Psoas muscle (tissue), 8 donors: ENCODE measurements around the gene FAM174A. TPM values are rescaled to one million over a fixed set of nuclear protein-coding genes. Genes with fewer than 3 reads are reported as not detected.

Experiments
- ATAC-seq, 4 donors: fragments of 200-7000 bp; cut with Tn5 transposase; one replicate each; pipeline ENCODE4 v1.9.1; 2020; ENCODE audit warnings: moderate library complexity in 3 of 4, mild to moderate bottlenecking in 2 of 4
- DNase-seq, 2 donors: peaks; one replicate each; pipeline ENCODE4 v3.0.0-alpha.2; 2020
- H3K27ac ChIP-seq: fragments of 200-600 bp; one replicate; pipeline ENCODE4 v1.8.0; 2022
- H3K27me3 ChIP-seq, 3 donors: fragments of 200-600 bp in 1 of 3; one replicate each; pipeline versions ENCODE4 v1.6.1 to v1.8.0; 2013 to 2022; ENCODE audit warnings: low read length in 2 of 3, mild to moderate bottlenecking in 2 of 3, moderate library complexity in 1 of 3; ENCODE audit not compliant: insufficient read depth in 3 of 3
- H3K36me3 ChIP-seq, 2 donors: fragments of 200-600 bp in 1 of 2; one replicate each; pipeline versions ENCODE4 v1.6.1 to v1.8.0; 2013 to 2022; ENCODE audit warnings: low read depth in 1 of 2, mild to moderate bottlenecking in 1 of 2, moderate library complexity in 1 of 2; ENCODE audit not compliant: insufficient read depth in 1 of 2
- H3K4me1 ChIP-seq: fragments of 200-600 bp; one replicate; pipeline ENCODE4 v1.8.0; 2022
- H3K4me3 ChIP-seq: fragments of 200-600 bp; one replicate; pipeline ENCODE4 v1.8.0; 2022; ENCODE audit warnings: mild to moderate bottlenecking
- H3K9me3 ChIP-seq: fragments of 200-600 bp; one replicate; pipeline ENCODE4 v1.8.0; 2022
- WGBS, 3 donors: extraction: QIAGEN DNeasy Blood & Tissue Kit; methylation state at CpG; one replicate each; pipeline versions ENCODE4 v1.1.6 to v1.1.7; 2013; 5-methylcytosine and 5-hydroxymethylcytosine counted together
- intact Hi-C, 2 donors: fragments of 100-400 bp; cut with DNase I; formaldehyde crosslinking; loops; one replicate each; pipeline versions ENCODE4 v1.11.0 to v1.14.2; 2022
- polyA plus RNA-seq, 3 donors: library from polyadenylated mRNA; stranded (reverse); fragments of 200-250 nt; gene quantifications; one replicate each; pipeline ENCODE4 v1.2.3, GENCODE V29; 2013
- total RNA-seq, 4 donors: library from RNA; stranded (reverse); fragmentation: NEBNext Ultra II Directional in 2 of 4; extraction: Animal tissue kit (Norgen Biotek cat#: 25700) in 2 of 4; gene quantifications; one replicate each; pipeline versions ENCODE4 v1.2.1 to v1.2.4, GENCODE V29; 2021 to 2023
- TF ChIP-seq, protein P1 (sequence below): fragments of 200-600 bp; IDR thresholded peaks from one replicate; pipeline ENCODE4 v1.8.0; 2022; ENCODE audit warnings: antibody characterized with exemption
- donor health status: healthy with polysubstance abuse.
- donor health status: DM: no; HTN: no; CAD: no; lungs with moderate emphysema.
- donor health status: Bipolar disorder and iron deficiency.
- donor health status: healthy.
- donor health status: DM: yes; HTN: yes; CAD: no.
- donor health status: DM: no; HTN: no; CAD: no.
- donor health status: DM: no; HTN: no; CAD: no.
- donor health status: DM: yes; HTN: yes; CAD: no.

The FAM174A gene
- total and polyA plus RNA-seq, 7 donors: 30.6 to 55.1 (median 38.4) TPM

DNA sequence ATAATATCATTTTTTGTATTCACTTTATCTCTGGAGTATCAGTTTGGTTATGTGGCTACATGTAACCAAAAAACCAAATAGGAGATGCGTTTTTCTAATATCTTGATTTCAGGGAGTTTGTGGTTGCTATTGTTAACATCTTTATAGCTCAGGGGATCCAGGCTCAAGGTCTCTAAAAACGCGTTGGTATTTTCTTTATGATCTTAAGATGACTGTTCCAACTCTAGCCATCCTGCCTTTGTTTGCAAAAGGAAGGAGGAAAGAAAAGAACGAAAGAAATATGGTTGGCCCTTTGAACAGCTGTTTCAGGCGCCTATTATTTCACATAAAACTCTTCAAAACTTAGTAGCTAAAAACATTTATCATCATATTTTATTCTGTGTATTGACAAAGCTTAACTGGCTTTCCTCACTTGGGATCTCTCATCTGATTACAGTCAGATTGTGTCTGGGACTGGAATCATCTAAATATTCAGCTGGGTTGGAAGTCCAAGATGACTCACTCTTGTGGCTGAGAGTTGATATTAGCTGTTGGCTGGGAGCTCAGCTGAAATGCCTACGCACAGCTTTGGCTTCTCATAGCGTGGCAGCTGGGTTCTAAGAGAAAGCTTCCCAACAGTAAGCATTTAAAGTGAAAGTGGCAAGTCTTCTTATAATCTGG, 60.1 kb downstream of the FAM174A start:
- H3K27me3 ChIP-seq: no peaks in the 10 kb centered on the region

DNA sequence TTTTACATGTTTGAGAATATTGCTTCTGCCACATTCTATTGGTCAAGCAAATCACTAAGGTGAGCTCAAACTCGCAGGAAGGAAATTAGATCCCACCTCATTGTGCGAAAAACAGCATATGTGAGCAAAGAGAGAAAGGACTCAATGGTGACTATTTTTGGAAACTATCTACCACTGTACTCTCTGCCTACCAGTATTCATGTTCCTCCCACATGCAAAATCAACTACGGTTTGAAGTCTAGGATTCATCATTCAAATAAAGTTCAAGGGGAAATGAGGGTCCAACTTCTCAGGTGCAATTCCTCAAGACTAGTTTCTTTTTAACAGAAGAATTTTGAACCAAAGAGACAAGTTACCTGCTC, 60.6 kb downstream of the FAM174A start:
- no peaks in the 10 kb centered on the region for H3K27me3 ChIP-seq
- H3K4me3 ChIP-seq: peak overlapping the region; percentile 57
- H3K36me3 ChIP-seq: no peaks in the 10 kb centered on the region
- DNase-seq (no peak), ATAC-seq (peak; percentile 68 to 80 (median 76))
- 24 to 38% (median 26%) methylated on average over 3 of the region's 3 CpGs for WGBS, 3 donors
- no peaks in the 10 kb centered on the region for H3K9me3 ChIP-seq
- intact Hi-C loops: loop anchor here (5.0 kb wide), 2 partner anchors 43 to 58 kb away; partner anchors contain the start of gene FAM174A (in 1 of the 2)
- H3K4me1 ChIP-seq: peaks cover 25% of the 10 kb centered on the region
- TF ChIP-seq, protein P1, sequence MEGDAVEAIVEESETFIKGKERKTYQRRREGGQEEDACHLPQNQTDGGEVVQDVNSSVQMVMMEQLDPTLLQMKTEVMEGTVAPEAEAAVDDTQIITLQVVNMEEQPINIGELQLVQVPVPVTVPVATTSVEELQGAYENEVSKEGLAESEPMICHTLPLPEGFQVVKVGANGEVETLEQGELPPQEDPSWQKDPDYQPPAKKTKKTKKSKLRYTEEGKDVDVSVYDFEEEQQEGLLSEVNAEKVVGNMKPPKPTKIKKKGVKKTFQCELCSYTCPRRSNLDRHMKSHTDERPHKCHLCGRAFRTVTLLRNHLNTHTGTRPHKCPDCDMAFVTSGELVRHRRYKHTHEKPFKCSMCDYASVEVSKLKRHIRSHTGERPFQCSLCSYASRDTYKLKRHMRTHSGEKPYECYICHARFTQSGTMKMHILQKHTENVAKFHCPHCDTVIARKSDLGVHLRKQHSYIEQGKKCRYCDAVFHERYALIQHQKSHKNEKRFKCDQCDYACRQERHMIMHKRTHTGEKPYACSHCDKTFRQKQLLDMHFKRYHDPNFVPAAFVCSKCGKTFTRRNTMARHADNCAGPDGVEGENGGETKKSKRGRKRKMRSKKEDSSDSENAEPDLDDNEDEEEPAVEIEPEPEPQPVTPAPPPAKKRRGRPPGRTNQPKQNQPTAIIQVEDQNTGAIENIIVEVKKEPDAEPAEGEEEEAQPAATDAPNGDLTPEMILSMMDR: no peak
- peak overlapping the region; percentile 86 for H3K27ac ChIP-seq

More for the DNA sequence above, 60.1 kb downstream of the FAM174A start:
- H3K27ac ChIP-seq: peak overlapping the region; percentile 86
- 16 to 39% (median 24%) methylated on average over 7 of the region's 7 CpGs for WGBS, 3 donors
- no peaks in the 10 kb centered on the region for H3K36me3 ChIP-seq
- H3K4me1 ChIP-seq: peaks cover 25% of the 10 kb centered on the region
- intact Hi-C loops: loop anchor here (5.0 kb wide), 2 partner anchors 43 to 58 kb away; partner anchors contain the start of gene FAM174A (in 1 of the 2)
- no peaks in the 10 kb centered on the region for H3K9me3 ChIP-seq
- DNase-seq: peak; percentile 30 to 69
- ATAC-seq: peak; percentile 95 to 99 (median 98)
- TF ChIP-seq, protein P1: no peak
- H3K4me3 ChIP-seq: peak overlapping the region; percentile 57

DNA sequence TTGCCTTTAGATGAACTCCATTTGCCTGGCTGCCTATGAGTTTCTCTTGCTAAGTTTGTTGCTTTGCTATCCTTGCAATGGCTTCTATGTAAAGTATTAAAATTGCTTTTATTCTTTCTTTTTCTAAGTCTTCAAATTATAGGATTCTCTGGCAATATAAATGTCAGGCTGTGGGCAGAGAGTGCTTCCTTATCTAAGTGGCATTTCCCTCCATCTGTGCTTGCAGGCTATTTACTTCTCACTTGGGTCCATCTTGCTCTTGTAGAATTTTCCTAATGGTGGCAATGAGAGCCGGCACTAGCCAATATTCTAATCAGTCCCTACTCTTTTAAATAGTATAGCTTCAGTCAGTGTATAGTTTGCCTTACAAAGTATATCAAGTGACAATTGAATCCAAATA, 63.3 kb downstream of the FAM174A start:
- Histone ChIP-seq H3K27me3 (no peaks in the 10 kb centered on the region), H3K9me3 (no peaks in the 10 kb centered on the region), H3K4me3 (no peak overlapping the region), H3K36me3 (no peaks in the 10 kb centered on the region), H3K4me1 (peaks cover 20% of the 10 kb centered on the region), H3K27ac (no peak overlapping the region)
- intact Hi-C loops: loop anchor here (5.0 kb wide), 2 partner anchors 46 to 61 kb away; partner anchors contain the start of gene FAM174A (in 1 of the 2)
- no peak for DNase-seq
- TF ChIP-seq, protein P1: no peak
- 82 to 93% (median 91%) methylated on average over 1 of the region's 1 CpG for WGBS, 3 donors
- ATAC-seq: no peak

DNA sequence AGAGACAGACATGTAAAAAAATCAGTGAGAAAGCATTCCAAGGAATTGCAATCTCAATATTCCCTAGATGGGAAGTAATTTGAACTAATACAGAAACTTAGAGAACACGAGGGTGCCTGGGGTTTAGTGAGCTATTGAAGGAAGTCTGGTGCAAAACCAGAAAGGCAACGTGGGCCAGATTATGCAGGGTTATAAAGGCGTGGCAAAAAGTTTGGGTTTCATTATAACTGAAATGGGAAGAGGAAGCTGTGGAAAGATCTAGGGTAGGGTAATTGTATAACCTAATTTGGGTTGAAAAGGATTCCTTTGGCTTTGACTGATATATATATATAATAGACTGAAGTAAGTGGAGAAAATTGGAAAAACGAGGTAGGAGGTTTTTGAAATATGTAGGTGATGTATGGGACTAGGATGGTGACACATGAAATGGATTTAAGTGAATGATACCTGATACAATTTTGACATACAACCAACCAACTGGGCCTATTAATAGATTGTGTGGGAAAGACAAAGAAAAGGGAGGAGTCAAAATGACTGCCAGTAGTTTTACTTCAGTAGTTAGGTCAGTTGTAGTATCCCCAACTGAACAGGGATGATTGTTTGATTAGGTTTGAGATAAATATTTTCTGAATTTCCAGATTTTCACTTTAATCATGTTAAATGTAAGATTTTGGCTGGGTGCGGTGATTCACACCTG, 65.3 kb downstream of the FAM174A start:
- Histone ChIP-seq H3K4me3 (no peak overlapping the region), H3K4me1 (peaks cover 9% of the 10 kb centered on the region), H3K27me3 (no peaks in the 10 kb centered on the region), H3K27ac (no peak overlapping the region), H3K36me3 (no peaks in the 10 kb centered on the region), H3K9me3 (no peaks in the 10 kb centered on the region)
- ATAC-seq (peak; percentile 35 to 62 (median 54)), DNase-seq (no peak)
- WGBS, 3 donors: 37 to 43% (median 41%) methylated on average over 5 of the region's 5 CpGs
- intact Hi-C loops: no loop called here
- TF ChIP-seq, protein P1: no peak
